ENCODE measurements around the gene IL15. TPM values are rescaled to one million over a fixed set of nuclear protein-coding genes. Genes with fewer than 3 reads are reported as not detected.

IL15 gene
- total and polyA plus RNA-seq, 8 donors, result 1.2 to 15.6 (median 3.4) TPM

DNA sequence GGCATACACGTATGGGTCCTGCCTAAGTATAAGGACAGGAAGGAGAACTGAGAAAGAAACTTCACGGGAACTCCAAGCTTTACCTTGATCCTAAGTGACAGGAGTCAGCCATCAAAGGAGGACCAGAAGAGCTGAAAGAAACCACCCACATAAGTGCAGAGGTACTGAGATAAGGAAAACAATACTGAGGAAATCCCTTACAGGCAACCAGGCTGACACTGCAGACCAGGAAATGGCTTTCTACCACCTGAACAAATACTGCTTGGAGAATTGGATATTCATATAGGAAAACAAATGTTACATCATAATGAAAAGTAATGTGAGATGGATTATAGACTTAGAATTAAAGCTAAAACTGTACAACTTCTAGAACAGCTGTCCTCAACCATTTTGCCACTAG is 127.0 kb downstream of the IL15 start:
- Histone ChIP-seq H3K9me3 (no peaks in the 10 kb centered on the region), H3K27me3 (no peaks in the 10 kb centered on the region), H3K4me3 (no peak overlapping the region), H3K4me1 (no peaks in the 10 kb centered on the region), H3K27ac (no peak overlapping the region), H3K36me3 (no peaks in the 10 kb centered on the region)
- 38 to 64% (median 55%) methylated on average over 2 of the region's 2 CpGs for WGBS, 5 donors
- DNase-seq, result peak in 1 of 2 donors; percentile 11
- TF ChIP-seq POLR2AphosphoS5 (IDR thresholded peaks at IDR 0.05), result no peak
- TF ChIP-seq, protein P1, sequence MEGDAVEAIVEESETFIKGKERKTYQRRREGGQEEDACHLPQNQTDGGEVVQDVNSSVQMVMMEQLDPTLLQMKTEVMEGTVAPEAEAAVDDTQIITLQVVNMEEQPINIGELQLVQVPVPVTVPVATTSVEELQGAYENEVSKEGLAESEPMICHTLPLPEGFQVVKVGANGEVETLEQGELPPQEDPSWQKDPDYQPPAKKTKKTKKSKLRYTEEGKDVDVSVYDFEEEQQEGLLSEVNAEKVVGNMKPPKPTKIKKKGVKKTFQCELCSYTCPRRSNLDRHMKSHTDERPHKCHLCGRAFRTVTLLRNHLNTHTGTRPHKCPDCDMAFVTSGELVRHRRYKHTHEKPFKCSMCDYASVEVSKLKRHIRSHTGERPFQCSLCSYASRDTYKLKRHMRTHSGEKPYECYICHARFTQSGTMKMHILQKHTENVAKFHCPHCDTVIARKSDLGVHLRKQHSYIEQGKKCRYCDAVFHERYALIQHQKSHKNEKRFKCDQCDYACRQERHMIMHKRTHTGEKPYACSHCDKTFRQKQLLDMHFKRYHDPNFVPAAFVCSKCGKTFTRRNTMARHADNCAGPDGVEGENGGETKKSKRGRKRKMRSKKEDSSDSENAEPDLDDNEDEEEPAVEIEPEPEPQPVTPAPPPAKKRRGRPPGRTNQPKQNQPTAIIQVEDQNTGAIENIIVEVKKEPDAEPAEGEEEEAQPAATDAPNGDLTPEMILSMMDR (IDR thresholded peaks at IDR 0.05), result no peak
- no peak for TF ChIP-seq EP300 (IDR thresholded peaks at IDR 0.05)
- TF ChIP-seq POLR2A (IDR thresholded peaks at IDR 0.05), result no peak
- intact Hi-C loops (cut with DNase I; ENCODE audit: low total_unique reads), result no loop called here

DNA sequence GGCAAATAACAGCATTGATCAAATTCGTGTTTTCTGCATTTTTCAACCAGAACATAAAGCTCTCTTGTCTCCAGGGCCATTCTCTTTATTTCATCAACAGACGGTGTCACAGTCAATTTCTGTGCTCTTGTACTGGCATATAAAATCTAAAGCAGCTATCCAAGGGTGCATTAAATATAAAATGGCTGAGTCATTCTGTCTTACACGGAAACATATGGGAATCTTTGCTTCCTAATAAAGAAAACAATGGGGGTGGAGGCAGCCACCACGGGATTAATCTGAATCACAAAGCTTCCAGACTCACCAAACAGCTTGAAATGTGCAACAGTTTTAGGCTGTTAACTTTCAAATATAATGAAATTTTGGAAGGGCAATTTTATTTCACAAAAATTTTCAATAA is 132.6 kb downstream of the IL15 start:
- intact Hi-C loops (cut with DNase I; ENCODE audit: low total_unique reads), result no loop called here
- Histone ChIP-seq H3K27me3 (no peaks in the 10 kb centered on the region), H3K9me3 (no peaks in the 10 kb centered on the region), H3K4me3 (no peak overlapping the region), H3K36me3 (no peaks in the 10 kb centered on the region), H3K4me1 (peaks cover 0 to 4% (median 0%) of the 10 kb centered on the region in 4 donors), H3K27ac (no peak overlapping the region)
- TF ChIP-seq EP300 (IDR thresholded peaks at IDR 0.05) (no peak), POLR2A (IDR thresholded peaks at IDR 0.05) (no peak), POLR2AphosphoS5 (IDR thresholded peaks at IDR 0.05) (no peak)
- TF ChIP-seq, protein P1 (IDR thresholded peaks at IDR 0.05), result no peak
- DNase-seq, result peak in 1 of 2 donors; percentile 4
- 45 to 52% (median 46%) methylated on average over 4 of the region's 4 CpGs for WGBS, 5 donors

DNA sequence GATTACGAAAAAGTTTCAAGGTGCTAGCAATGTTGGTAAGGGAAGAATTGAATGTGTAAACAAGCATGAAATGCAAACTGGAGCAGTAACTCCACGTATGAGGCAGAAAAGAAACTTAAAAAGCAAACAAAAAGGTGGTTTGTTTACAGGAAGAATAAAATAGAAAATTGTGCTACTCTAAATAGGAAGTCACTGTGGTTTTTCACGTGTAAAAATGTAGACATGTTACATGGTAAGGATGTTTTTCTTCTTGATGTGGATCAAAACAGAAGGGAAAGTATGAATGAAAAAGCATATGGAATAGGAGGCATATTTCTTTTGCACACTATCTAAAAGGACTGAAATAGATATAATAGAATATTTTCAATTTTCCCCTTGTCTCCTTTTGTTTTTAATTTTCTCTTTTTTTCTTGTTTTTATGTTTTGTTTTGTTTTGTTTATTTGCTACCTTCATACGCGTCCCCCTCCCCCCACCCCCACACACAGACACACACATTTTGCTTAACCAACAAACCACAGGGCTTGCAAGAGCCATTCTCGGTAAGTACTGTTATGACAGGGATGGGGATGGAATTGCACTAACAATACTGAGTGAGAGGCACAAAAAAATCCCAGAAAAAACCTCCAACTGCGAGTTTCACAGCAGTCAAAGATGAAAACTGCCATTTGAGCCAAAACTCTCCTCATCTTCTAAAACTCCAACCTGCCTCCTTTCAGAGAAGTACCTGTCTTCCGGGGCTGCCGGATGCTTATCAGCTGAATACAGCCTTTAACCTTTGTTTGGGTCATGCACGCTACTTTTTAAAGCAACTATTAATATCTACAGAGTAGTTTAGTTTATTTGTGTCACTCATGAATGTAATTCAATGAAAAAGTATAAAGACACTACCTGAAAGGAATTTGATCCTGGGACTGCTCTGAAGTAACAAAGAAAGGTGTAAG is 135.8 kb downstream of the IL15 start:
- Histone ChIP-seq H3K27me3 (no peaks in the 10 kb centered on the region), H3K4me1 (peaks cover 0 to 4% (median 0%) of the 10 kb centered on the region in 4 donors), H3K9me3 (no peaks in the 10 kb centered on the region), H3K4me3 (no peak overlapping the region), H3K36me3 (no peaks in the 10 kb centered on the region), H3K27ac (no peak overlapping the region)
- intact Hi-C loops (cut with DNase I; ENCODE audit: low total_unique reads), result no loop called here
- WGBS, 5 donors, result 25 to 44% (median 37%) methylated on average over 10 of the region's 10 CpGs
- no peak for TF ChIP-seq POLR2AphosphoS5 (IDR thresholded peaks at IDR 0.05)
- TF ChIP-seq, protein P1 (IDR thresholded peaks at IDR 0.05), result no peak
- no peak for TF ChIP-seq POLR2A (IDR thresholded peaks at IDR 0.05)
- no peak for TF ChIP-seq EP300 (IDR thresholded peaks at IDR 0.05)
- DNase-seq, result no peak

DNA sequence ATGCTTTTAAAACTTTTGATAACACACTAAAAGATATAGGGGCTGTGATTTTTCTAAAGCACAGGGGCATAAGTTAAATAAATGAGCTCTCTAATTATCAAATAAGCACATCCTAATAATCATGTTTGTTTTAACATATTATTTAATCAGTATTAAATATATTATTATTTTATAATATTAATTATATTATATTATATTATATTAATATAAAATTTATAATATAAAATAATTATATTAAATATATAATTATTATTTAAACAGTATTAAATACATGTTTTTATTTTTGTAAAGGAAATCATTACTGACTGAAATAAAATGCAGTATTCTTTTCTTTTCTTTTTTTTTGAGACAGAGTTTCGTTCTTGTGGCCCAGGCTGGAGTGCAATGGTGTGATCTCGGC is 136.5 kb downstream of the IL15 start:
- intact Hi-C loops (cut with DNase I; ENCODE audit: low total_unique reads), result no loop called here
- Histone ChIP-seq H3K36me3 (no peaks in the 10 kb centered on the region), H3K4me3 (no peak overlapping the region), H3K9me3 (no peaks in the 10 kb centered on the region), H3K4me1 (peaks cover 0 to 4% (median 0%) of the 10 kb centered on the region in 4 donors), H3K27ac (no peak overlapping the region), H3K27me3 (no peaks in the 10 kb centered on the region)
- no peak for DNase-seq
- no peak for TF ChIP-seq POLR2AphosphoS5 (IDR thresholded peaks at IDR 0.05)
- TF ChIP-seq POLR2A (IDR thresholded peaks at IDR 0.05), result no peak
- no peak for TF ChIP-seq EP300 (IDR thresholded peaks at IDR 0.05)
- TF ChIP-seq, protein P1 (IDR thresholded peaks at IDR 0.05), result no peak
- 90 to 98% (median 95%) methylated on average over 2 of the region's 2 CpGs for WGBS, 5 donors

All from stomach (tissue), 9 donors.